Sigmoid colon (tissue), 4 donors: Measurements from ENCODE around the gene HOMER3.

Experiments
- POLR2A ChIP-seq, 2 donors: fragments of 450-650 bp; IDR thresholded peaks; one replicate each; pipeline ENCODE4 v1.6.1; 2016; ENCODE audit warnings: antibody characterized with exemption in 2 of 2, mild to moderate bottlenecking in 2 of 2, moderate library complexity in 2 of 2
- POLR2AphosphoS5 ChIP-seq, 4 donors: sonication (generic); formaldehyde crosslinking; IDR thresholded peaks; one replicate each; pipeline ENCODE4 v1.6.1; 2017; ENCODE audit warnings: antibody characterized with exemption in 4 of 4
- TF ChIP-seq, protein P1 (sequence below), 4 experiments: fragments of 450-650 bp in 3 of 4; fragments of 200-600 bp in 1 of 4; IDR thresholded peaks; one replicate each; pipeline ENCODE4 v1.5.1; 2016 to 2019; ENCODE audit warnings: antibody characterized with exemption in 4 of 4, mild to moderate bottlenecking in 3 of 4, moderate library complexity in 2 of 4

DNA sequence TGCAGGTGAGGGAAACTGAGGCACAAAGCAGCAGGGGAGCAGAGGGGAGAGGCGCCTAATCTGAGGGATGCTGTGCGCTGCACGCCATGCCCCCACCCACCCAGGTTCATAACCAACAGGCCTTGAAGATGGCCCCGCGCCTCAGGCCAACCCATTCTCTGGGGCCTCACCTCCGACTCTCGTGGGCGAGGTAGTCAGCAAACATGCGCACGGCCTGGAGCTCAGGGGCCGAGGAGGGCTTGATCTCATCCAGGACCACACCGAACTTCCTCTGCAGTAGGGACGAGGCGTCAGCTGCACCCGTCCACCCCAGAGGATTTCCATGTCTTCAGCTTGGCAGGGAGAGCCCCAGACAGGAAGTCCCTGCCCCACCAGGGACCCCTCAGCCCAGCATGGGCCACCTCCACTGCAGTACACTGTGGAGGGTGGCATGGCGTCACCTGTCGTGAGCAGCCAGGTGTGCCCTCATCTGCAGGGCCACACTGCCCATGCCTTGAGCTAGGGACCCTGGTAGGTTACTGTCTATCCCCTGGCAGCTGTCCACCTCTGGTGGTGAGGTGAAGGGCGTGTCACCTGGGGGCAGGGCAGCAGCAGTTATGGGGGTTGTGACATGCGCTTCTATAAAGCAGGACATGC, 30.1 kb downstream of the HOMER3 start:
- TF ChIP-seq, protein P1, sequence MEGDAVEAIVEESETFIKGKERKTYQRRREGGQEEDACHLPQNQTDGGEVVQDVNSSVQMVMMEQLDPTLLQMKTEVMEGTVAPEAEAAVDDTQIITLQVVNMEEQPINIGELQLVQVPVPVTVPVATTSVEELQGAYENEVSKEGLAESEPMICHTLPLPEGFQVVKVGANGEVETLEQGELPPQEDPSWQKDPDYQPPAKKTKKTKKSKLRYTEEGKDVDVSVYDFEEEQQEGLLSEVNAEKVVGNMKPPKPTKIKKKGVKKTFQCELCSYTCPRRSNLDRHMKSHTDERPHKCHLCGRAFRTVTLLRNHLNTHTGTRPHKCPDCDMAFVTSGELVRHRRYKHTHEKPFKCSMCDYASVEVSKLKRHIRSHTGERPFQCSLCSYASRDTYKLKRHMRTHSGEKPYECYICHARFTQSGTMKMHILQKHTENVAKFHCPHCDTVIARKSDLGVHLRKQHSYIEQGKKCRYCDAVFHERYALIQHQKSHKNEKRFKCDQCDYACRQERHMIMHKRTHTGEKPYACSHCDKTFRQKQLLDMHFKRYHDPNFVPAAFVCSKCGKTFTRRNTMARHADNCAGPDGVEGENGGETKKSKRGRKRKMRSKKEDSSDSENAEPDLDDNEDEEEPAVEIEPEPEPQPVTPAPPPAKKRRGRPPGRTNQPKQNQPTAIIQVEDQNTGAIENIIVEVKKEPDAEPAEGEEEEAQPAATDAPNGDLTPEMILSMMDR (IDR thresholded peaks at IDR 0.05): no peak
- no peak for TF ChIP-seq POLR2A (IDR thresholded peaks at IDR 0.05)
- TF ChIP-seq POLR2AphosphoS5 (IDR thresholded peaks at IDR 0.05): no peak
